MCF 10A (cell line): ENCODE measurements around the gene AK4. TPM values are rescaled to one million over a fixed set of nuclear protein-coding genes. Genes with fewer than 3 reads are reported as not detected.

Source experiments
- BruUV-seq: library from RNA; stranded (reverse); fragments of 400-500 nt; replicated peaks from 2 replicates; lab custom pipeline; 2021; lab: Mats Ljungman, UMichigan
- CTCF ChIA-PET: fragments of 300-600 bp; sonication (Branson Sonifier 250); formaldehyde crosslinking; extraction: SDS; loops from one replicate; lab custom pipeline; 2021; ENCODE audit warnings: antibody characterized with exemption, inconsistent platforms; lab: Yijun Ruan, JAX
- POLR2A ChIA-PET: fragments of 300-600, 350-650 bp; sonication (Branson Sonifier 250); formaldehyde crosslinking; extraction: SDS; loops from one replicate; lab custom pipeline; 2020; ENCODE audit warnings: antibody characterized with exemption, inconsistent platforms; lab: Yijun Ruan, JAX
- DNase-seq: peaks from one replicate; pipeline ENCODE4 v3.0.0-alpha.2; 2018; ENCODE audit not compliant: unreplicated experiment
- H3K27ac Mint-ChIP-seq: one replicate; pipeline ENCODE4 v1.8.0; 2022; ENCODE audit warnings: mild to moderate bottlenecking, low read depth, mixed read lengths; ENCODE audit not compliant: unreplicated experiment
- H3K27me3 Mint-ChIP-seq: one replicate; pipeline ENCODE4 v1.8.0; 2022; ENCODE audit warnings: mixed read lengths; ENCODE audit not compliant: insufficient read depth, unreplicated experiment
- H3K36me3 Mint-ChIP-seq: one replicate; pipeline ENCODE4 v1.8.0; 2022; ENCODE audit warnings: mild to moderate bottlenecking, moderate library complexity, mixed read lengths; ENCODE audit not compliant: insufficient read depth, unreplicated experiment
- H3K4me1 Mint-ChIP-seq: one replicate; pipeline ENCODE4 v1.8.0; 2022; ENCODE audit warnings: mixed read lengths; ENCODE audit not compliant: insufficient read depth, unreplicated experiment
- H3K4me3 Mint-ChIP-seq: one replicate; pipeline ENCODE4 v1.8.0; 2022; ENCODE audit warnings: mild to moderate bottlenecking, moderate library complexity, mixed read lengths; ENCODE audit not compliant: unreplicated experiment
- H3K9me3 Mint-ChIP-seq: one replicate; pipeline ENCODE4 v1.8.0; 2022; ENCODE audit warnings: mixed read lengths; ENCODE audit not compliant: unreplicated experiment
- CTCF ChIP-seq: fragments of 200-600 bp; IDR thresholded peaks from one replicate; pipeline ENCODE4 v1.8.0; 2022; ENCODE audit warnings: antibody characterized with exemption, mild to moderate bottlenecking; ENCODE audit not compliant: unreplicated experiment
- intact Hi-C: fragments of 100-400 bp; cut with micrococcal nuclease; formaldehyde crosslinking; loops from 2 replicates; pipeline ENCODE4 v1.14.1; 2022
- total RNA-seq: library from RNA; stranded (reverse); gene quantifications from 2 replicates; pipeline ENCODE4 v1.2.3, GENCODE V29; 2022

AK4 gene
- total RNA-seq, 1 experiment from 2014 or later = 57.1 TPM

GRCh38 chr1:65229201-65229600 lies 81.2 kb downstream of the AK4 start:
- no TSS peak for BruUV-seq
- intact Hi-C loops = no loop called here
- Mint-ChIP-seq H3K4me1 (peaks cover 17% of the 10 kb centered on the region), H3K27me3 (no peaks in the 10 kb centered on the region), H3K36me3 (peaks cover 25% of the 10 kb centered on the region), H3K9me3 (no peaks in the 10 kb centered on the region), H3K27ac (peak overlapping the region; percentile 42), H3K4me3 (no peak overlapping the region)
- CTCF ChIA-PET = interaction anchor here (0.6 to 10.3 kb wide), 5 partner anchors 9 to 457 kb away, joined by 3 to 78 read pairs (median 3); no protein-coding TSS in a partner anchor
- DNase-seq = no peak
- TF ChIP-seq CTCF = no peak
- POLR2A ChIA-PET = interaction anchor here (0.5 to 1.4 kb wide), 4 partner anchors 10 to 193 kb away, joined by 3 read pairs; no protein-coding TSS in a partner anchor

- BruUV-seq = no TSS peak
- Mint-ChIP-seq H3K4me3 (no peak overlapping the region), H3K27ac (peak overlapping the region; percentile 42), H3K9me3 (no peaks in the 10 kb centered on the region), H3K27me3 (no peaks in the 10 kb centered on the region), H3K36me3 (peaks cover 19% of the 10 kb centered on the region), H3K4me1 (peaks cover 17% of the 10 kb centered on the region)
- DNase-seq = no peak
- ChIA-PET CTCF (interaction anchor here (0.7 to 10.3 kb wide), 6 partner anchors 10 to 457 kb away, joined by 3 to 78 read pairs (median 3); no protein-coding TSS in a partner anchor), POLR2A (interaction anchor here (0.5 to 1.4 kb wide), 4 partner anchors 10 to 192 kb away, joined by 3 read pairs; no protein-coding TSS in a partner anchor)
- intact Hi-C loops = no loop called here
- no peak for TF ChIP-seq CTCF
These were observed 81.8 kb downstream of the AK4 start for GRCh38 chr1:65229754-65230339.

GRCh38 chr1:65230731-65231481 lies 82.9 kb downstream of the AK4 start:
- Mint-ChIP-seq H3K4me3 (no peak overlapping the region), H3K27me3 (no peaks in the 10 kb centered on the region), H3K27ac (no peak overlapping the region), H3K9me3 (no peaks in the 10 kb centered on the region), H3K4me1 (peaks cover 17% of the 10 kb centered on the region), H3K36me3 (peaks cover 10% of the 10 kb centered on the region)
- no TSS peak for BruUV-seq
- ChIA-PET POLR2A (interaction anchor here (0.6 to 1.0 kb wide), 4 partner anchors 23 to 947 kb away, joined by 3 to 5 read pairs (median 4); no protein-coding TSS in a partner anchor), CTCF (interaction anchor here (0.7 to 10.3 kb wide), 7 partner anchors 11 to 456 kb away, joined by 3 to 78 read pairs (median 5); no protein-coding TSS in a partner anchor)
- no peak for DNase-seq
- TF ChIP-seq CTCF = no peak
- intact Hi-C loops = no loop called here
